IgD-negative memory B cell (primary cell): ENCODE results near the gene FADS6. TPM values are rescaled to one million over a fixed set of nuclear protein-coding genes. Genes with fewer than 3 reads are reported as not detected.
"Not testable (repeated sequence)": the region's sequence is repeated elsewhere in the genome, so short reads cannot be mapped to it uniquely, and the experiment has no call there.

Source experiments
- H3K27ac Mint-ChIP-seq, 3 donors: one replicate each; pipeline ENCODE4 v1.8.0; 2020 to 2022; ENCODE audit warnings: mild to moderate bottlenecking in 3 of 3, mixed read lengths in 3 of 3, moderate library complexity in 1 of 3
- H3K27me3 Mint-ChIP-seq: one replicate; pipeline ENCODE4 v1.8.0; 2021; ENCODE audit warnings: mixed read lengths
- H3K36me3 Mint-ChIP-seq: one replicate; pipeline ENCODE4 v1.8.0; 2020; ENCODE audit warnings: mild to moderate bottlenecking, mixed read lengths
- H3K4me1 Mint-ChIP-seq, 3 donors: one replicate each; pipeline ENCODE4 v1.8.0; 2020 to 2022; ENCODE audit warnings: mixed read lengths in 3 of 3, mild to moderate bottlenecking in 1 of 3
- H3K4me3 Mint-ChIP-seq, 4 donors: one replicate each; pipeline ENCODE4 v1.8.0; 2020 to 2022; ENCODE audit warnings: mild to moderate bottlenecking in 4 of 4, mixed read lengths in 4 of 4, moderate library complexity in 3 of 4
- H3K9me3 Mint-ChIP-seq, 3 donors: one replicate each; pipeline ENCODE4 v1.8.0; 2020 to 2021; ENCODE audit warnings: mixed read lengths in 3 of 3, mild to moderate bottlenecking in 1 of 3
- polyA plus RNA-seq: library from polyadenylated mRNA; unstranded; fragments of 300-500 nt; fragmentation: Illumina TruSeq; gene quantifications from one replicate; pipeline ENCODE4 v1.2.3, GENCODE V29; 2021

The FADS6 gene
- polyA plus RNA-seq, 1 donor from 2014 or later: not detected

GRCh38 chr17:74907012-74907411, 13.6 kb upstream of the FADS6 start:
- Mint-ChIP-seq H3K4me1 (no peaks in the 10 kb centered on the region), H3K36me3 (no peaks in the 10 kb centered on the region), H3K27ac (no peak overlapping the region), H3K4me3 (no peak overlapping the region), H3K9me3 (peaks cover 0 to 2% (median 0%) of the 10 kb centered on the region in 3 donors), H3K27me3 (peaks cover 10% of the 10 kb centered on the region)

- H3K4me3 Mint-ChIP-seq, H3K36me3 Mint-ChIP-seq, H3K4me1 Mint-ChIP-seq, H3K9me3 Mint-ChIP-seq, H3K27ac Mint-ChIP-seq: not testable (repeated sequence)
- peaks cover 14% of the 10 kb centered on the region for H3K27me3 Mint-ChIP-seq
These were observed 12.9 kb upstream of the FADS6 start for GRCh38 chr17:74906214-74906793.

DNA sequence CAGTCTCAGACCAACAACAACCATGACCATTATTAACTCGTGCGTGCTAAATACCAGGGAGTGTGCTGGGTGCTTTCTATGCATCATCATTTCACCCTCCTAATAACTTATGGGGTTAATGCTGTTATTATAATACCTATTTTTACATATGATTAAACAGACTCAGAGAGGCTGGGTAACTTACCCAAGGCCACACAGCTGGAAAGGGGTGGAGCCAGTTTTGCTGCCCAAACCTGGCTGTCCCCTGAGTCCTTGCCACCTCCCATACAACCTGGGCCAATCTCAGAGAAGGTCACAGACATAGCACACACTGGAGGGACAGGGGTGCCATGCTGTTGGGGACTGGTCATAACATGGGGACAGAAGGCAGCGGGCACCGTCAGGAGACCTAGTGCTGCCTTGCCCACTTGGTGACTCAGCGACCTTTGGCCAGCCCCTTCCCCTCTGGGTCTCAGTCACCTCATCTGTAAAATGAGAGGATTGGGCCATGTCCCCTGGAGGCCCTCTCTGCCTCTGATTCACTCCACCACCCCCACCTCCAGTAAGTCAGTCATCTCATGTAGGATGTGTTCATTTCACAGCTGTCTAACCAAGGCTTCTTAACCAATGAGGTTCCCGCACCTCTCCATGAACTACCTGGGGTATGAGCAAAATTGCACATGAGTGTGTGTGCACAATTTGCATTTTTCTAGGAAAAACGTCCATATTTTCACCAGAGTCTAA, 11.4 kb upstream of the FADS6 start:
- H3K9me3 Mint-ChIP-seq: peaks cover 0 to 2% (median 0%) of the 10 kb centered on the region in 3 donors
- H3K4me3 Mint-ChIP-seq: no peak overlapping the region
- H3K4me1 Mint-ChIP-seq: no peaks in the 10 kb centered on the region
- peaks cover 14% of the 10 kb centered on the region for H3K27me3 Mint-ChIP-seq
- H3K36me3 Mint-ChIP-seq: no peaks in the 10 kb centered on the region
- H3K27ac Mint-ChIP-seq: peak overlapping the region in 1 of 3 donors; percentile 65

- H3K9me3 Mint-ChIP-seq: peaks cover 0 to 2% (median 2%) of the 10 kb centered on the region in 3 donors
- H3K4me1 Mint-ChIP-seq: no peaks in the 10 kb centered on the region
- H3K27me3 Mint-ChIP-seq: peaks cover 14% of the 10 kb centered on the region
- H3K4me3 Mint-ChIP-seq: no peak overlapping the region
- no peaks in the 10 kb centered on the region for H3K36me3 Mint-ChIP-seq
- peak overlapping the region in 1 of 3 donors; percentile 73 for H3K27ac Mint-ChIP-seq
These were observed 10.2 kb upstream of the FADS6 start for GRCh38 chr17:74903671-74904070.

GRCh38 chr17:74903034-74903433, 9.6 kb upstream of the FADS6 start:
- Mint-ChIP-seq H3K4me3 (no peak overlapping the region), H3K27ac (no peak overlapping the region), H3K27me3 (peaks cover 14% of the 10 kb centered on the region), H3K4me1 (no peaks in the 10 kb centered on the region), H3K36me3 (no peaks in the 10 kb centered on the region), H3K9me3 (peaks cover 0 to 2% (median 2%) of the 10 kb centered on the region in 3 donors)

- H3K36me3 Mint-ChIP-seq: no peaks in the 10 kb centered on the region
- peaks cover 0 to 2% (median 2%) of the 10 kb centered on the region in 3 donors for H3K9me3 Mint-ChIP-seq
- no peak overlapping the region for H3K27ac Mint-ChIP-seq
- no peaks in the 10 kb centered on the region for H3K4me1 Mint-ChIP-seq
- no peak overlapping the region for H3K4me3 Mint-ChIP-seq
- H3K27me3 Mint-ChIP-seq: peaks cover 15% of the 10 kb centered on the region
These were observed 8.1 kb upstream of the FADS6 start for GRCh38 chr17:74901353-74902135.

GRCh38 chr17:74900208-74900607, 6.8 kb upstream of the FADS6 start:
- no peaks in the 10 kb centered on the region for H3K36me3 Mint-ChIP-seq
- no peak overlapping the region for H3K4me3 Mint-ChIP-seq
- H3K9me3 Mint-ChIP-seq: peaks cover 0 to 2% (median 2%) of the 10 kb centered on the region in 3 donors
- H3K27me3 Mint-ChIP-seq: peaks cover 20% of the 10 kb centered on the region
- H3K4me1 Mint-ChIP-seq: no peaks in the 10 kb centered on the region
- peak overlapping the region in 1 of 3 donors; percentile 35 for H3K27ac Mint-ChIP-seq

- peaks cover 0 to 2% (median 2%) of the 10 kb centered on the region in 3 donors for H3K9me3 Mint-ChIP-seq
- H3K4me3 Mint-ChIP-seq: no peak overlapping the region
- H3K27ac Mint-ChIP-seq: no peak overlapping the region
- no peaks in the 10 kb centered on the region for H3K36me3 Mint-ChIP-seq
- H3K4me1 Mint-ChIP-seq: peaks cover 0 to 2% (median 0%) of the 10 kb centered on the region in 3 donors
- H3K27me3 Mint-ChIP-seq: peaks cover 26% of the 10 kb centered on the region
These were observed 5.0 kb upstream of the FADS6 start for GRCh38 chr17:74898376-74898946.

GRCh38 chr17:74893936-74894671, 671 bp upstream of the FADS6 start:
- Mint-ChIP-seq H3K9me3 (peaks cover 0 to 2% (median 0%) of the 10 kb centered on the region in 3 donors), H3K4me1 (peaks cover 0 to 2% (median 0%) of the 10 kb centered on the region in 3 donors), H3K36me3 (no peaks in the 10 kb centered on the region), H3K27me3 (peaks cover 37% of the 10 kb centered on the region), H3K4me3 (peak overlapping the region in 1 of 4 donors; percentile 54), H3K27ac (no peak overlapping the region)

- peaks cover 37% of the 10 kb centered on the region for H3K27me3 Mint-ChIP-seq
- H3K4me1 Mint-ChIP-seq: peaks cover 0 to 2% (median 0%) of the 10 kb centered on the region in 3 donors
- H3K4me3 Mint-ChIP-seq: no peak overlapping the region
- H3K36me3 Mint-ChIP-seq: no peaks in the 10 kb centered on the region
- peaks cover 0 to 2% (median 0%) of the 10 kb centered on the region in 3 donors for H3K9me3 Mint-ChIP-seq
- H3K27ac Mint-ChIP-seq: no peak overlapping the region
These were observed 1.2 kb downstream of the FADS6 start for GRCh38 chr17:74892013-74892841.

GRCh38 chr17:74890554-74890953, 2.9 kb downstream of the FADS6 start:
- H3K27ac Mint-ChIP-seq: no peak overlapping the region
- peaks cover 0 to 2% (median 0%) of the 10 kb centered on the region in 3 donors for H3K9me3 Mint-ChIP-seq
- peaks cover 0 to 2% (median 0%) of the 10 kb centered on the region in 3 donors for H3K4me1 Mint-ChIP-seq
- no peak overlapping the region for H3K4me3 Mint-ChIP-seq
- H3K36me3 Mint-ChIP-seq: no peaks in the 10 kb centered on the region
- H3K27me3 Mint-ChIP-seq: peaks cover 35% of the 10 kb centered on the region

GRCh38 chr17:74888469-74888868, 5.0 kb downstream of the FADS6 start:
- no peaks in the 10 kb centered on the region for H3K36me3 Mint-ChIP-seq
- no peak overlapping the region for H3K27ac Mint-ChIP-seq
- no peaks in the 10 kb centered on the region for H3K9me3 Mint-ChIP-seq
- H3K4me1 Mint-ChIP-seq: no peaks in the 10 kb centered on the region
- H3K4me3 Mint-ChIP-seq: no peak overlapping the region
- H3K27me3 Mint-ChIP-seq: peaks cover 21% of the 10 kb centered on the region

DNA sequence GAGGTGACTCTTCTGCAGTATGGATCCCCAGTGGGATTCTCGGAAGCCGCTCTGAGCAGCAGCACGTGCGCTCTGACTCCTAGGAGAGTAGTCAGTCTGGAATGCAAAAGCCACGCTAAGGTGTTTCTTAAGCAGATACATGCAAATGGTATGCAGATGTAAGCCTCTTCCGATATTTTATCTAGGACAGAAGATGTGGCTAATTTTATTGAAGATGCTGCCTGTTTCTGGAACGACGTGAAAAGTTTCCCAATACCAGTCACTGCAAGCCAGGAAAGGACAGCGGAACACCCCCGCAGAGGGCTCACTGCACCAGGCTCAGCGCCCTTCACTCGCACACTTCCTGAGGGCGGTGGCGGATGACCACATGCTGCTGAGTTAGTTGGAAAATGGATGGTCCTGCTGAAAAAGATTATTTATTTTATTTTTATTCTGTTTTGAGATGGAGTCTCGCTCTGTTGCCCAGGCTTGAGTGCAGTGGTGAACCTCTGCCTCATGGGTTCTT, 10.1 kb downstream of the FADS6 start:
- no peak overlapping the region for H3K4me3 Mint-ChIP-seq
- peaks cover 10% of the 10 kb centered on the region for H3K27me3 Mint-ChIP-seq
- no peaks in the 10 kb centered on the region for H3K4me1 Mint-ChIP-seq

More for the DNA sequence above, 10.1 kb downstream of the FADS6 start:
- Mint-ChIP-seq H3K9me3 (no peaks in the 10 kb centered on the region), H3K36me3 (no peaks in the 10 kb centered on the region), H3K27ac (peak overlapping the region in 1 of 3 donors; percentile 10)
